H9 (cell line): ENCODE data around the gene CCDC51. TPM values are rescaled to one million over a fixed set of nuclear protein-coding genes. Genes with fewer than 3 reads are reported as not detected.
A peak's percentile ranks its signal among the peaks of the same experiment; 100 is the strongest.

Experiments
- DNase-seq: peaks from one replicate; pipeline ENCODE4 v3.0.0-alpha.2; 2017
- H2AFZ ChIP-seq: one replicate; pipeline ENCODE4 v1.6.1; 2013; ENCODE audit warnings: mild to moderate bottlenecking, low read length, control low read depth, moderate library complexity
- H2AK5ac ChIP-seq: 2 replicates; pipeline ENCODE4 v1.6.1; 2013; ENCODE audit warnings: low read length, control low read depth, mixed read lengths; ENCODE audit not compliant: insufficient read length
- H2BK120ac ChIP-seq: one replicate; pipeline ENCODE4 v1.6.1; 2013; ENCODE audit warnings: low read depth, mild to moderate bottlenecking, low read length, control low read depth, inconsistent platforms; ENCODE audit not compliant: poor library complexity, severe bottlenecking
- H2BK12ac ChIP-seq: 2 replicates; pipeline ENCODE4 v1.6.1; 2013; ENCODE audit warnings: low read length, control low read depth, mixed read lengths, low read depth; ENCODE audit not compliant: insufficient read length
- H2BK15ac ChIP-seq: 2 replicates; pipeline ENCODE4 v1.6.1; 2013; ENCODE audit warnings: low read depth, low read length, control low read depth
- H2BK20ac ChIP-seq: one replicate; pipeline ENCODE4 v1.6.1; 2013; ENCODE audit warnings: low read depth, mild to moderate bottlenecking, low read length, control low read depth, inconsistent platforms; ENCODE audit not compliant: poor library complexity, severe bottlenecking
- H2BK5ac ChIP-seq: 2 replicates; pipeline ENCODE4 v1.6.1; 2013; ENCODE audit warnings: low read length, control low read depth, mixed read lengths; ENCODE audit not compliant: insufficient read length
- H3K14ac ChIP-seq: 2 replicates; pipeline ENCODE4 v1.6.1; 2013; ENCODE audit warnings: low read length, control low read depth; ENCODE audit not compliant: insufficient read depth
- H3K18ac ChIP-seq: 2 replicates; pipeline ENCODE4 v1.6.1; 2013; ENCODE audit warnings: low read depth, mild to moderate bottlenecking, mixed read lengths, low read length, control low read depth; ENCODE audit not compliant: insufficient read length
- H3K23ac ChIP-seq: 2 replicates; pipeline ENCODE4 v1.6.1; 2013; ENCODE audit warnings: low read length, control low read depth, mixed read lengths, low read depth; ENCODE audit not compliant: insufficient read length
- H3K23me2 ChIP-seq: 2 replicates; pipeline ENCODE4 v1.6.1; 2013; ENCODE audit warnings: low read depth, mild to moderate bottlenecking, mixed read lengths, low read length, control low read depth; ENCODE audit not compliant: insufficient read length, poor library complexity, severe bottlenecking
- H3K27ac ChIP-seq: 2 replicates; pipeline ENCODE4 v1.5.1; 2013; ENCODE audit warnings: low read length, control low read depth, mixed read lengths, low read depth; ENCODE audit not compliant: insufficient read length
- H3K27me3 ChIP-seq: 2 replicates; pipeline ENCODE4 v1.6.1; 2013; ENCODE audit warnings: low read length, control low read depth, inconsistent platforms; ENCODE audit not compliant: insufficient read depth
- H3K4ac ChIP-seq: 2 replicates; pipeline ENCODE4 v1.6.1; 2013; ENCODE audit warnings: low read depth, mild to moderate bottlenecking, control low read depth, inconsistent platforms, low read length, moderate library complexity
- H3K4me1 ChIP-seq: 2 replicates; pipeline ENCODE4 v1.6.1; 2013; ENCODE audit warnings: low read length, control low read depth, inconsistent platforms; ENCODE audit not compliant: insufficient read depth
- H3K4me2 ChIP-seq: 2 replicates; pipeline ENCODE4 v1.6.1; 2013; ENCODE audit warnings: low read length, control low read depth, mixed read lengths; ENCODE audit not compliant: insufficient read length, insufficient read depth
- H3K56ac ChIP-seq: 2 replicates; pipeline ENCODE4 v1.6.1; 2013; ENCODE audit warnings: low read depth, mild to moderate bottlenecking, mixed read lengths, low read length, control low read depth; ENCODE audit not compliant: insufficient read length
- H3K79me1 ChIP-seq: 2 replicates; pipeline ENCODE4 v1.6.1; 2013; ENCODE audit warnings: low read depth, mild to moderate bottlenecking, moderate library complexity, low read length, control low read depth, inconsistent platforms; ENCODE audit not compliant: insufficient read depth, poor library complexity, severe bottlenecking
- H3K79me2 ChIP-seq: 2 replicates; pipeline ENCODE4 v1.6.1; 2013; ENCODE audit warnings: low read length, control low read depth, inconsistent platforms; ENCODE audit not compliant: insufficient read depth
- H3K9ac ChIP-seq: 2 replicates; pipeline ENCODE4 v1.6.1; 2013; ENCODE audit warnings: low read length, control low read depth, mixed read lengths; ENCODE audit not compliant: insufficient read length; ENCODE audit errors: extremely low read depth
- H3K9me3 ChIP-seq: one replicate; pipeline ENCODE4 v1.6.1; 2013; ENCODE audit warnings: low read depth, low read length, inconsistent platforms; ENCODE audit not compliant: control insufficient read depth
- H3T11ph ChIP-seq: one replicate; pipeline ENCODE4 v1.6.1; 2013; ENCODE audit warnings: mild to moderate bottlenecking, low read length, control low read depth, inconsistent platforms
- H4K20me1 ChIP-seq: one replicate; pipeline ENCODE4 v1.6.1; 2013; ENCODE audit not compliant: control insufficient read depth, insufficient read length, insufficient read depth
- H4K5ac ChIP-seq: 2 replicates; pipeline ENCODE4 v1.6.1; 2013; ENCODE audit warnings: low read depth, mild to moderate bottlenecking, mixed read lengths, low read length, control low read depth; ENCODE audit not compliant: insufficient read length
- H4K8ac ChIP-seq: replicated peaks from 2 replicates; pipeline ENCODE4 v1.6.1; 2013; ENCODE audit warnings: low read length, control low read depth, mixed read lengths, low read depth; ENCODE audit not compliant: insufficient read length
- H4K91ac ChIP-seq: 2 replicates; pipeline ENCODE4 v1.6.1; 2013; ENCODE audit warnings: low read depth, mild to moderate bottlenecking, moderate library complexity, mixed read lengths, low read length, control low read depth; ENCODE audit not compliant: insufficient read length
- H3K27ac Mint-ChIP-seq, 3 experiments: 2 replicates in 2 of 3; 3 replicates in 1 of 3; pipeline ENCODE4 v1.8.0; 2020 to 2021; ENCODE audit warnings: mixed read lengths in 3 of 3, mild to moderate bottlenecking in 1 of 3, moderate library complexity in 1 of 3
- H3K27me3 Mint-ChIP-seq: 2 replicates; pipeline ENCODE4 v1.8.0; 2021; ENCODE audit warnings: low read depth, mild to moderate bottlenecking, moderate library complexity, mixed read lengths
- H3K36me3 Mint-ChIP-seq, 3 experiments: 2 replicates in 2 of 3; 3 replicates in 1 of 3; pipeline ENCODE4 v1.8.0; 2020 to 2021; ENCODE audit warnings: low read depth in 3 of 3, mixed read lengths in 3 of 3; ENCODE audit not compliant: insufficient read depth in 1 of 3
- H3K4me1 Mint-ChIP-seq, 2 experiments: 2 replicates each; pipeline ENCODE4 v1.8.0; 2020; ENCODE audit warnings: mixed read lengths in 2 of 2
- H3K4me3 Mint-ChIP-seq, 2 experiments: 2 replicates in 1 of 2; 3 replicates in 1 of 2; pipeline ENCODE4 v1.8.0; 2020 to 2021; ENCODE audit warnings: mild to moderate bottlenecking in 2 of 2, mixed read lengths in 2 of 2, moderate library complexity in 1 of 2
- H3K9me3 Mint-ChIP-seq, 2 experiments: 2 replicates in 1 of 2; 3 replicates in 1 of 2; pipeline ENCODE4 v1.8.0; 2020; ENCODE audit warnings: mild to moderate bottlenecking in 2 of 2, mixed read lengths in 2 of 2, moderate library complexity in 1 of 2
- WGBS: extraction: QIAGEN DNeasy Blood & Tissue Kit; methylation state at CpG from one replicate; pipeline ENCODE4 v1.1.7; 2013; ENCODE audit warnings: missing lambda C conversion rate, low lambda C conversion rate, mixed read lengths; ENCODE audit not compliant: insufficient read length; ENCODE audit errors: extremely low coverage; 5-methylcytosine and 5-hydroxymethylcytosine counted together
- total RNA-seq: library from RNA; stranded (reverse); gene quantifications from 2 replicates; pipeline ENCODE4 v1.2.1, GENCODE V29; 2021
- TF ChIP-seq, protein P1 (sequence below): fragments of 200-600 bp; sonication (generic); conservative IDR thresholded peaks from 3 replicates; pipeline ENCODE4 v1.8.0; 2021; ENCODE audit warnings: antibody characterized with exemption, mild to moderate bottlenecking

The CCDC51 gene
- total RNA-seq, 1 experiment from 2014 or later = 20.0 TPM

DNA sequence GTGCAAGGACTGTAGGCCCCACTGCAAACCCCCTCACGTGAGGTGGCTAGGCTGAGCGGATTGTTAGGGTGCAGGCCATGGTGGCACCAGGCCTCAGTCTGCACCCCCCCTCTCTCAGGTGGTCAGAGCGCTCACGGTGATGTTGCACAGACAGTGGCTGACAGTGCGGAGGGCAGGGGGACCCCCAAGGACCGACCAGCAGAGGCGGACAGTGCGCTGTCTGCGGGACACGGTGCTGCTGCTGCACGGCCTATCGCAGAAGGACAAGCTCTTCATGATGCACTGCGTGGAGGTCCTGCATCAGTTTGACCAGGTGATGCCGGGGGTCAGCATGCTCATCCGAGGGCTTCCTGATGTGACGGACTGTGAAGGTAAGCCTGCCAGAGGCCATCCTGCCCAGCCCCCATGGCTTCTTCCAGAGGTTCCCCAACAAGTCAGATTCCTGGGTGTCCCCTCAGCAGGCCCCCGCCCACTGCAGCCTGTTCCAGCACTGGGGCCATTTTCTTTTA lies 24.8 kb upstream of the CCDC51 start:
- Histone ChIP-seq H3K27ac (no peak overlapping the region), H3K23me2 (no peaks in the 10 kb centered on the region), H3K4ac (no peak overlapping the region), H2BK12ac (no peak overlapping the region), H3K14ac (peak overlapping the region; percentile 20; the same call in 1 of the 2 replicates), H4K5ac (no peak overlapping the region), H3K79me1 (no peaks in the 10 kb centered on the region), H2BK120ac (no peak overlapping the region), H3K18ac (no peak overlapping the region), H3K9me3 (no peaks in the 10 kb centered on the region), H3K79me2 (no peaks in the 10 kb centered on the region; the same call in 1 of the 2 replicates), H3K9ac (no peak overlapping the region), H3T11ph (no peak overlapping the region), H3K56ac (no peak overlapping the region), H2BK15ac (no peak overlapping the region), H3K27me3 (no peaks in the 10 kb centered on the region), H4K20me1 (no peaks in the 10 kb centered on the region), H4K8ac (no peak overlapping the region), H3K4me1 (no peaks in the 10 kb centered on the region), H3K23ac (no peak overlapping the region), H4K91ac (peak overlapping the region; percentile 0), H2AK5ac (no peak overlapping the region), H2AFZ (no peak overlapping the region), H2BK5ac (no peak overlapping the region), H3K4me2 (no peak overlapping the region), H2BK20ac (no peak overlapping the region)
- Mint-ChIP-seq H3K9me3 (no peaks in the 10 kb centered on the region), H3K4me3 (no peak overlapping the region), H3K4me1 (peaks cover 13 to 23% of the 10 kb centered on the region in 2 experiments), H3K27me3 (no peaks in the 10 kb centered on the region; the same call in 1 of the 2 replicates), H3K27ac (peak overlapping the region in 2 of 3 experiments; percentile 99; a peak in 4 of 7 replicates), H3K36me3 (peaks cover 10 to 48% (median 43%) of the 10 kb centered on the region in 3 experiments)
- DNase-seq = peak; percentile 28
- no CpG with 5 or more reads among the region's 17 CpGs for whole genome bisulfite sequencing
- TF ChIP-seq, protein P1, sequence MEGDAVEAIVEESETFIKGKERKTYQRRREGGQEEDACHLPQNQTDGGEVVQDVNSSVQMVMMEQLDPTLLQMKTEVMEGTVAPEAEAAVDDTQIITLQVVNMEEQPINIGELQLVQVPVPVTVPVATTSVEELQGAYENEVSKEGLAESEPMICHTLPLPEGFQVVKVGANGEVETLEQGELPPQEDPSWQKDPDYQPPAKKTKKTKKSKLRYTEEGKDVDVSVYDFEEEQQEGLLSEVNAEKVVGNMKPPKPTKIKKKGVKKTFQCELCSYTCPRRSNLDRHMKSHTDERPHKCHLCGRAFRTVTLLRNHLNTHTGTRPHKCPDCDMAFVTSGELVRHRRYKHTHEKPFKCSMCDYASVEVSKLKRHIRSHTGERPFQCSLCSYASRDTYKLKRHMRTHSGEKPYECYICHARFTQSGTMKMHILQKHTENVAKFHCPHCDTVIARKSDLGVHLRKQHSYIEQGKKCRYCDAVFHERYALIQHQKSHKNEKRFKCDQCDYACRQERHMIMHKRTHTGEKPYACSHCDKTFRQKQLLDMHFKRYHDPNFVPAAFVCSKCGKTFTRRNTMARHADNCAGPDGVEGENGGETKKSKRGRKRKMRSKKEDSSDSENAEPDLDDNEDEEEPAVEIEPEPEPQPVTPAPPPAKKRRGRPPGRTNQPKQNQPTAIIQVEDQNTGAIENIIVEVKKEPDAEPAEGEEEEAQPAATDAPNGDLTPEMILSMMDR = no peak
